Measurements from ENCODE around the gene LRRC26.

DNA sequence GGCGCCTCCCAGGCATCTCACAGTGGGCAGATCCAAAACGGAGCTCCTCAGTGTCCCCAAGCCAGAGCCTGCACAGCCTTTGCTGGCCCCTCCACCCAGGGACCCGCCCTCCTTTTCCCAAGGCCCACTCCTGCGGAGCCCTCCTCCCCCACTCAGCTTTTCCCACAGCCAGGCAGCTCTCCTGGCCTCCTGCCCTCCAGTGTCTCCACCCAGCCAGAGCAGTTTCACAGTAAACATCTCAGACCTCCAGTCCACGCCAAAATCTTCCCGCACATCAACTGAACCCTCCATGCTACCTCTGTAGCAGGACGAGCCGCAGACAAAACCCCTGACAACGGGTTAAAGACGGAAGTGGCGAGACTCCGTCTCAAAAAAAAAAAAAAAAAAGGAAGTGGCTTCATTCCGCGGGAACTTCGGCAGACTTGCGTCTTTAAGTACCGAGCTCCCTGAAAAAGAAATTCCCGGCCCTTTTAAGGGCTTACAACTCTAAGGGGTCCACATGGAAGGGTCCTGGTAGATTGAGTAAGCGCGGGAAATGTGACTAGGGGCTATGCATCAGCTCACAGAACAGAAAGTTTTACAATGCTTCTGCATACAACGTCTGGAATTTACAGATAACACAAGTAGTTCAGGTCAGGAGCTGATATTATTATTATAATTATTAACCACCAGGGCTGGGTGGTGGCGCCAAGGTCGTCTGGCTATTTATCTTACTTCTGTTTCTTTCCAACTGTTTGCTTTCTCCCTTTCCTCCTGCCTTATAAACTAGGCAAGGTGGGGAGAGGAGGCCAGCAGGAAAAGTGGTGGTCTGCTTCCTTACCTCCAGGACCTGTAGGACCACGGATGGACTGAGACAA, 42.3 kb downstream of the LRRC26 start:
- TF ChIP-seq CTCF (IDR thresholded peaks at IDR 0.05) (no peak), POLR2A (IDR thresholded peaks at IDR 0.05) (no peak)
